ENCODE results near the gene RSAD2. TPM values are rescaled to one million over a fixed set of nuclear protein-coding genes. Genes with fewer than 3 reads are reported as not detected.

RSAD2 gene
- total RNA-seq, 1 experiment from 2014 or later, result 0.06 TPM

- DNase-seq (ENCODE audit: low read depth), result no peak
Observed at GRCh38 chr2:6905668-6906067, 28.1 kb downstream of the RSAD2 start.

- DNase-seq (ENCODE audit: low read depth), result no peak
Observed at GRCh38 chr2:6906165-6906741, 28.7 kb downstream of the RSAD2 start.

- DNase-seq (ENCODE audit: low read depth), result no peak
Observed at GRCh38 chr2:6908291-6908690, 30.7 kb downstream of the RSAD2 start.

GRCh38 chr2:6909431-6910385 lies 32.1 kb downstream of the RSAD2 start:
- no peak for DNase-seq (ENCODE audit: low read depth)

- no peak for DNase-seq (ENCODE audit: low read depth)
Observed at GRCh38 chr2:6911721-6912120, 34.1 kb downstream of the RSAD2 start.

GRCh38 chr2:6913415-6914157 lies 36.0 kb downstream of the RSAD2 start:
- no peak for DNase-seq (ENCODE audit: low read depth)

GRCh38 chr2:6914828-6915227 lies 37.3 kb downstream of the RSAD2 start:
- DNase-seq (ENCODE audit: low read depth), result no peak

- no peak for DNase-seq (ENCODE audit: low read depth)
Observed at GRCh38 chr2:6915399-6915798, 37.8 kb downstream of the RSAD2 start.

- DNase-seq (ENCODE audit: low read depth), result no peak
Observed at GRCh38 chr2:6916224-6916623, 38.6 kb downstream of the RSAD2 start.

GRCh38 chr2:6916736-6917070 lies 39.1 kb downstream of the RSAD2 start:
- no peak for DNase-seq (ENCODE audit: low read depth)

- DNase-seq (ENCODE audit: low read depth), result no peak
Observed at GRCh38 chr2:6917071-6917760, 39.6 kb downstream of the RSAD2 start, which contains the start of gene RNF144A. Gene RNF144A, plus strand, starts transcription at chr2:6917412. Its CDS starts 79,515 bp downstream, at chr2:6996927.

- DNase-seq (ENCODE audit: low read depth), result no peak
Observed at GRCh38 chr2:6917761-6918421, 40.3 kb downstream of the RSAD2 start.

- no peak for DNase-seq (ENCODE audit: low read depth)
Observed at GRCh38 chr2:6919901-6920742, 42.5 kb downstream of the RSAD2 start.

- DNase-seq (ENCODE audit: low read depth), result no peak
Observed at GRCh38 chr2:6920743-6921064, 43.1 kb downstream of the RSAD2 start.

- no peak for DNase-seq (ENCODE audit: low read depth)
Observed at GRCh38 chr2:6921321-6921922, 43.8 kb downstream of the RSAD2 start.

GRCh38 chr2:6922201-6922656 lies 44.7 kb downstream of the RSAD2 start:
- no peak for DNase-seq (ENCODE audit: low read depth)

GRCh38 chr2:6923319-6923718 lies 45.7 kb downstream of the RSAD2 start:
- DNase-seq (ENCODE audit: low read depth), result no peak

GRCh38 chr2:6924101-6924923 lies 46.7 kb downstream of the RSAD2 start:
- no peak for DNase-seq (ENCODE audit: low read depth)

GRCh38 chr2:6924924-6925409 lies 47.4 kb downstream of the RSAD2 start:
- no peak for DNase-seq (ENCODE audit: low read depth)

All from LHCN-M2 (cell line).